ENCODE measurements around the gene CGNL1. TPM values are rescaled to one million over a fixed set of nuclear protein-coding genes. Genes with fewer than 3 reads are reported as not detected.

Gene CGNL1
- total and polyA plus RNA-seq, 2 experiments from 2014 or later: 11.4 to 13.1 TPM

- peaks cover 66% of the 10 kb centered on the region for H3K79me2 ChIP-seq
- 64% methylated on average over 3 of the region's 3 CpGs for WGBS (ENCODE audit: low lambda C conversion rate, missing lambda C conversion rate)
- no peak for DNase-seq (ENCODE audit: low spot score)
- no peak overlapping the region for H2AFZ ChIP-seq
- H3K4me2 ChIP-seq: peak overlapping the region; percentile 18
- no peak for TF ChIP-seq CTCF (IDR thresholded peaks at IDR 0.05; ENCODE audit: poor library complexity)
- no peak for TF ChIP-seq EZH2 (IDR thresholded peaks at IDR 0.05; ENCODE audit: borderline replicate concordance)
- TF ChIP-seq EZH2phosphoT487 (IDR thresholded peaks at IDR 0.05; ENCODE audit: low read depth, severe bottlenecking, unreplicated experiment): no peak
- no peak overlapping the region for H3K4me3 ChIP-seq
- peaks cover 24% of the 10 kb centered on the region for H3K4me1 ChIP-seq (ENCODE audit: insufficient read depth)
- H3K27ac ChIP-seq: peak overlapping the region; percentile 89
- H4K20me1 ChIP-seq (ENCODE audit: insufficient read depth, poor library complexity, severe bottlenecking): no peaks in the 10 kb centered on the region
- no peaks in the 10 kb centered on the region for H3K9me2 ChIP-seq (replicated peaks; ENCODE audit: insufficient read depth)
- no peaks in the 10 kb centered on the region for H3K36me3 ChIP-seq (replicated peaks; ENCODE audit: insufficient read depth, low read depth)
- no peaks in the 10 kb centered on the region for H3K27me3 ChIP-seq
- no peaks in the 10 kb centered on the region for H3K9me3 ChIP-seq (ENCODE audit: low read depth)
Observed at GRCh38 chr15:57597431-57597830, 221.1 kb downstream of the CGNL1 start.

GRCh38 chr15:57598346-57598745 lies 222.0 kb downstream of the CGNL1 start:
- no peaks in the 10 kb centered on the region for H3K27me3 ChIP-seq
- H3K9me3 ChIP-seq (ENCODE audit: low read depth): no peaks in the 10 kb centered on the region
- H4K20me1 ChIP-seq (ENCODE audit: insufficient read depth, poor library complexity, severe bottlenecking): no peaks in the 10 kb centered on the region
- 97% methylated on average over 5 of the region's 5 CpGs for WGBS (ENCODE audit: low lambda C conversion rate, missing lambda C conversion rate)
- H3K79me2 ChIP-seq: peaks cover 67% of the 10 kb centered on the region
- H3K36me3 ChIP-seq (replicated peaks; ENCODE audit: insufficient read depth, low read depth): no peaks in the 10 kb centered on the region
- peak overlapping the region; percentile 89 for H3K27ac ChIP-seq
- TF ChIP-seq CTCF (IDR thresholded peaks at IDR 0.05; ENCODE audit: poor library complexity) (no peak), EZH2 (IDR thresholded peaks at IDR 0.05; ENCODE audit: borderline replicate concordance) (no peak), EZH2phosphoT487 (IDR thresholded peaks at IDR 0.05; ENCODE audit: low read depth, severe bottlenecking, unreplicated experiment) (no peak)
- H3K4me2 ChIP-seq: peak overlapping the region; percentile 60
- DNase-seq (ENCODE audit: low spot score): no peak
- H3K4me3 ChIP-seq: no peak overlapping the region
- no peaks in the 10 kb centered on the region for H3K9me2 ChIP-seq (replicated peaks; ENCODE audit: insufficient read depth)
- H2AFZ ChIP-seq: no peak overlapping the region
- H3K4me1 ChIP-seq (ENCODE audit: insufficient read depth): peaks cover 24% of the 10 kb centered on the region

- Histone ChIP-seq H4K20me1 (ENCODE audit: insufficient read depth, poor library complexity, severe bottlenecking) (no peaks in the 10 kb centered on the region), H3K4me3 (no peak overlapping the region), H3K4me1 (ENCODE audit: insufficient read depth) (peaks cover 24% of the 10 kb centered on the region), H2AFZ (no peak overlapping the region), H3K27me3 (no peaks in the 10 kb centered on the region), H3K79me2 (peaks cover 65% of the 10 kb centered on the region), H3K36me3 (replicated peaks; ENCODE audit: insufficient read depth, low read depth) (no peaks in the 10 kb centered on the region), H3K9me3 (ENCODE audit: low read depth) (no peaks in the 10 kb centered on the region), H3K27ac (peak overlapping the region; percentile 89), H3K4me2 (peak overlapping the region; percentile 60), H3K9me2 (replicated peaks; ENCODE audit: insufficient read depth) (no peaks in the 10 kb centered on the region)
- DNase-seq (ENCODE audit: low spot score): no peak
- TF ChIP-seq EZH2 (IDR thresholded peaks at IDR 0.05; ENCODE audit: borderline replicate concordance) (no peak), EZH2phosphoT487 (IDR thresholded peaks at IDR 0.05; ENCODE audit: low read depth, severe bottlenecking, unreplicated experiment) (no peak), CTCF (IDR thresholded peaks at IDR 0.05; ENCODE audit: poor library complexity) (no peak)
- WGBS (ENCODE audit: low lambda C conversion rate, missing lambda C conversion rate): 71% methylated on average over 10 of the region's 10 CpGs
Observed at GRCh38 chr15:57599296-57599810, 223.0 kb downstream of the CGNL1 start.

Measured in hepatocyte (in vitro differentiated cells).